HG03108 (cell line): Measurements from ENCODE around the gene USF2.
A peak's percentile ranks its signal among the peaks of the same experiment; 100 is the strongest.
"Not testable (repeated sequence)": the region's sequence is repeated elsewhere in the genome, so short reads cannot be mapped to it uniquely, and the experiment has no call there.

ENCODE experiments used
- ATAC-seq: cut with Tn5 transposase; IDR thresholded peaks from one replicate; pipeline ENCODE4 v1.9.1; 2021; ENCODE audit warnings: moderate library complexity; ENCODE audit not compliant: unreplicated experiment

USF2 gene

GRCh38 chr19:35268536-35269437 lies at the start of gene USF2:
Gene USF2 (plus strand): TSS chr19:35268962. CDS start chr19:35269102, 140 bp downstream.
- ATAC-seq: peak; percentile 14

GRCh38 chr19:35219008-35219407 lies 49.8 kb upstream of the USF2 start:
- no peak for ATAC-seq

- no peak for ATAC-seq
Measured at GRCh38 chr19:35220315-35220921, 48.3 kb upstream of the USF2 start.

GRCh38 chr19:35220973-35221590 lies 47.7 kb upstream of the USF2 start:
- ATAC-seq: not testable (repeated sequence)

GRCh38 chr19:35222373-35223015 lies 46.3 kb upstream of the USF2 start:
- ATAC-seq: no peak

GRCh38 chr19:35223084-35223790 lies 45.5 kb upstream of the USF2 start:
- ATAC-seq: no peak

- ATAC-seq: no peak
Measured at GRCh38 chr19:35223862-35224505, 44.8 kb upstream of the USF2 start.

- ATAC-seq: no peak
Measured at GRCh38 chr19:35224681-35225571, 43.8 kb upstream of the USF2 start.

GRCh38 chr19:35225951-35226350 lies 42.8 kb upstream of the USF2 start:
- no peak for ATAC-seq

GRCh38 chr19:35226748-35227147 lies 42.0 kb upstream of the USF2 start:
- ATAC-seq: no peak

- ATAC-seq: no peak
Measured at GRCh38 chr19:35228177-35228930, 40.4 kb upstream of the USF2 start, which contains the start of gene FAM187B. Gene FAM187B (minus strand): TSS chr19:35228739. CDS start chr19:35228680, 59 bp downstream.

GRCh38 chr19:35229601-35230000 lies 39.2 kb upstream of the USF2 start:
- ATAC-seq: no peak

GRCh38 chr19:35231956-35232645 lies 36.7 kb upstream of the USF2 start:
- no peak for ATAC-seq

- ATAC-seq: no peak
Measured at GRCh38 chr19:35232912-35233311, 35.9 kb upstream of the USF2 start.

- no peak for ATAC-seq
Measured at GRCh38 chr19:35236638-35237400, 31.9 kb upstream of the USF2 start.

- ATAC-seq: not testable (repeated sequence)
Measured at GRCh38 chr19:35239597-35239996, 29.2 kb upstream of the USF2 start.

GRCh38 chr19:35240327-35240726 lies 28.4 kb upstream of the USF2 start:
- no peak for ATAC-seq
